Superior temporal gyrus (tissue), 1 donor: ENCODE measurements around the gene ZNF469.

ENCODE experiments used
- DNase-seq: peaks from one replicate; pipeline ENCODE4 v3.0.0-alpha.2; 2016; ENCODE audit errors: extremely low spot score

The ZNF469 gene

GRCh38 chr16:88424587-88425235, 42.0 kb downstream of the ZNF469 start:
- no peak for DNase-seq

GRCh38 chr16:88426018-88426417, 43.3 kb downstream of the ZNF469 start:
- no peak for DNase-seq

- no peak for DNase-seq
Observed at GRCh38 chr16:88427376-88427775, 44.6 kb downstream of the ZNF469 start.

- DNase-seq, result no peak
Observed at GRCh38 chr16:88428156-88428555, 45.4 kb downstream of the ZNF469 start.

GRCh38 chr16:88428616-88429386, 46.0 kb downstream of the ZNF469 start:
- no peak for DNase-seq

GRCh38 chr16:88429387-88430184, 46.8 kb downstream of the ZNF469 start:
- no peak for DNase-seq

GRCh38 chr16:88430185-88430523, 47.4 kb downstream of the ZNF469 start:
- no peak for DNase-seq

GRCh38 chr16:88430524-88431446, 48.0 kb downstream of the ZNF469 start:
- no peak for DNase-seq

GRCh38 chr16:88431651-88432050, 48.9 kb downstream of the ZNF469 start:
- DNase-seq, result no peak

GRCh38 chr16:88432174-88432573, 49.4 kb downstream of the ZNF469 start:
- DNase-seq, result no peak
